IMR-90 (cell line): ENCODE results near the gene GNAI3. TPM values are rescaled to one million over a fixed set of nuclear protein-coding genes. Genes with fewer than 3 reads are reported as not detected.
"Not testable (repeated sequence)": the region's sequence is repeated elsewhere in the genome, so short reads cannot be mapped to it uniquely, and the experiment has no call there.

Experiments
- ATAC-seq: fragments of 200-7000 bp; cut with Tn5 transposase; 2 replicates; pipeline ENCODE4 v1.9.1; 2020; ENCODE audit warnings: low read depth, mild to moderate bottlenecking, moderate library complexity
- BruUV-seq: library from RNA; stranded (reverse); fragments of 400-500 nt; replicated peaks from 2 replicates; lab custom pipeline; 2021; lab: Mats Ljungman, UMichigan
- CTCF ChIA-PET: fragments of 300-600 bp; formaldehyde crosslinking; extraction: SDS; loops from one replicate; lab custom pipeline; 2021; ENCODE audit warnings: antibody characterized with exemption; lab: Yijun Ruan, JAX
- POLR2A ChIA-PET: fragments of 300-600 bp; sonication (Branson Sonifier 250); formaldehyde crosslinking; loops from one replicate; lab custom pipeline; 2022; ENCODE audit warnings: antibody characterized with exemption; ENCODE audit not compliant: unreplicated experiment; lab: Charles Lee
- DNase-seq: peaks from one replicate; pipeline ENCODE4 v3.0.0; 2013
- H2AFZ ChIP-seq: replicated peaks from 2 replicates; pipeline ENCODE3; 2013; ENCODE audit warnings: low read length, mild to moderate bottlenecking; ENCODE audit not compliant: poor library complexity
- H2AK5ac ChIP-seq: 2 replicates; pipeline ENCODE4 v1.6.1; 2013; ENCODE audit warnings: low read depth, low read length, inconsistent platforms
- H2AK9ac ChIP-seq: replicated peaks from 2 replicates; pipeline ENCODE3; 2013; ENCODE audit warnings: mild to moderate bottlenecking, low read depth, low read length, moderate library complexity; ENCODE audit not compliant: poor library complexity
- H2BK120ac ChIP-seq: 2 replicates; pipeline ENCODE4 v1.6.1; 2013; ENCODE audit warnings: low read depth, low read length, inconsistent platforms
- H2BK15ac ChIP-seq: 3 replicates; pipeline ENCODE4 v1.6.1; 2013; ENCODE audit warnings: low read depth, low read length, inconsistent platforms
- H2BK20ac ChIP-seq: 2 replicates; pipeline ENCODE4 v1.6.1; 2013; ENCODE audit warnings: low read depth, mild to moderate bottlenecking, inconsistent platforms, low read length, moderate library complexity
- H2BK5ac ChIP-seq: 2 replicates; pipeline ENCODE4 v1.6.1; 2013; ENCODE audit warnings: mild to moderate bottlenecking, low read depth, low read length, inconsistent platforms; ENCODE audit not compliant: poor library complexity, severe bottlenecking
- H3K14ac ChIP-seq: replicated peaks from 2 replicates; pipeline ENCODE4 v1.6.1; 2013; ENCODE audit warnings: low read depth, low read length, inconsistent platforms
- H3K18ac ChIP-seq: 2 replicates; pipeline ENCODE4 v1.6.1; 2013; ENCODE audit warnings: low read depth, low read length, control low read depth
- H3K23ac ChIP-seq: 2 replicates; pipeline ENCODE4 v1.6.1; 2013; ENCODE audit warnings: low read depth, low read length, inconsistent platforms
- H3K27ac ChIP-seq: 2 replicates; pipeline ENCODE4 v1.5.1; 2013; ENCODE audit warnings: mild to moderate bottlenecking, control low read depth, low read length; ENCODE audit not compliant: insufficient read depth
- H3K27me3 ChIP-seq: 2 replicates; pipeline ENCODE4 v1.6.1; 2013; ENCODE audit warnings: low read length; ENCODE audit not compliant: control insufficient read depth, insufficient read depth
- H3K36me3 ChIP-seq: 2 replicates; pipeline ENCODE4 v1.6.1; 2013; ENCODE audit warnings: low read length, mixed read lengths; ENCODE audit not compliant: control insufficient read depth, insufficient read depth
- H3K4ac ChIP-seq: 2 replicates; pipeline ENCODE4 v1.6.1; 2013; ENCODE audit warnings: low read depth, low read length, inconsistent platforms
- H3K4me1 ChIP-seq: 2 replicates; pipeline ENCODE4 v1.6.1; 2013; ENCODE audit warnings: low read length, mixed read lengths; ENCODE audit not compliant: control insufficient read depth, insufficient read depth
- H3K4me2 ChIP-seq: 2 replicates; pipeline ENCODE4 v1.6.1; 2013; ENCODE audit warnings: low read depth, mild to moderate bottlenecking, control low read depth, low read length, moderate library complexity
- H3K4me3 ChIP-seq: 2 replicates; pipeline ENCODE4 v1.5.1; 2013; ENCODE audit warnings: low read depth, mild to moderate bottlenecking, control low read depth, low read length, moderate library complexity; ENCODE audit not compliant: insufficient read depth
- H3K56ac ChIP-seq: 2 replicates; pipeline ENCODE4 v1.6.1; 2013; ENCODE audit warnings: low read length, inconsistent platforms; ENCODE audit not compliant: insufficient read depth; ENCODE audit errors: extremely low read depth
- H3K79me1 ChIP-seq, 2 experiments: 2 replicates each; pipeline ENCODE4 v1.6.1; 2013; ENCODE audit warnings: low read length in 2 of 2, inconsistent platforms in 1 of 2, low read depth in 1 of 2
- H3K9ac ChIP-seq: 2 replicates; pipeline ENCODE4 v1.6.1; 2013; ENCODE audit warnings: low read depth, low read length, control low read depth
- H3K9me1 ChIP-seq: 2 replicates; pipeline ENCODE4 v1.6.1; 2013; ENCODE audit warnings: low read length, inconsistent platforms; ENCODE audit not compliant: insufficient read depth
- H3K9me3 ChIP-seq: 2 replicates; pipeline ENCODE4 v1.6.1; 2013; ENCODE audit warnings: low read length; ENCODE audit not compliant: control insufficient read depth, insufficient read depth
- H4K20me1 ChIP-seq: 2 replicates; pipeline ENCODE4 v1.6.1; 2013; ENCODE audit warnings: low read length, inconsistent platforms; ENCODE audit not compliant: insufficient read depth
- H4K5ac ChIP-seq: 2 replicates; pipeline ENCODE4 v1.6.1; 2013; ENCODE audit warnings: mild to moderate bottlenecking, low read depth, low read length, control low read depth
- H4K8ac ChIP-seq, 2 experiments: 2 replicates each; pipeline ENCODE4 v1.6.1; 2013; ENCODE audit warnings: low read depth in 2 of 2, low read length in 2 of 2, control low read depth in 1 of 2, inconsistent platforms in 1 of 2
- H4K91ac ChIP-seq: 2 replicates; pipeline ENCODE4 v1.6.1; 2013; ENCODE audit warnings: low read depth, low read length, inconsistent platforms; ENCODE audit not compliant: insufficient read depth
- CEBPB ChIP-seq: IDR thresholded peaks from 2 replicates; pipeline ENCODE4 v1.6.1; 2012; ENCODE audit warnings: low read depth, low read length, improper control_type of control experiment
- CTCF ChIP-seq: conservative IDR thresholded peaks from 2 replicates; pipeline ENCODE4 v1.5.1; 2012; ENCODE audit warnings: mild to moderate bottlenecking, low read depth, low read length, improper control_type of control experiment
- FOS ChIP-seq: fragments of 150-350 bp; IDR thresholded peaks from 2 replicates; pipeline ENCODE4 v1.6.1; 2016; ENCODE audit warnings: low read depth, low read length
- WGBS, 2 experiments: methylation state at CpG; one replicate each; pipeline versions ENCODE4 v1.1.5 to v1.1.7; 2013; ENCODE audit warnings: missing lambda C conversion rate in 2 of 2; ENCODE audit not compliant: insufficient read length in 1 of 2; ENCODE audit errors: extremely low coverage in 2 of 2; 5-methylcytosine and 5-hydroxymethylcytosine counted together
- dilution Hi-C: fragments of 300-500 bp; cut with HindIII; formaldehyde crosslinking; loops from one replicate; pipeline ENCODE4 v1.14.3; 2018; ENCODE audit warnings: low sequenced_read_pairs; ENCODE audit not compliant: unreplicated experiment
- in situ Hi-C: fragments of 300-500 bp; cut with MboI; formaldehyde crosslinking; loops from 3 replicates; pipeline ENCODE4 v1.14.3; 2019; ENCODE audit warnings: low sequenced_read_pairs, inconsistent platforms, mixed read lengths
- intact Hi-C: fragments of 100-400 bp; cut with micrococcal nuclease; formaldehyde crosslinking; loops from 2 replicates; pipeline ENCODE4 v1.10.0; 2022
- polyA plus RNA-seq, 3 experiments: library from polyadenylated mRNA; depleted of rRNA; stranded (reverse); fragments of >200 nt; gene quantifications; 2 replicates each; pipeline ENCODE4 v1.2.3, GENCODE V29; 2012; ENCODE audit warnings: low replicate concordance in 1 of 3
- total RNA-seq: library from RNA; depleted of rRNA; stranded (reverse); fragments of >200 nt; gene quantifications from 2 replicates; pipeline ENCODE4 v1.2.3, GENCODE V29; 2012

GNAI3 gene
- total and polyA plus RNA-seq, 2 of the 4 experiments (the other 2 are of a cell fraction) = 5.9 to 14.9 TPM

- no peak overlapping the region for H3K4me2 ChIP-seq
- DNase-seq (peak; percentile 43), ATAC-seq (no peak)
- peaks cover 16% of the 10 kb centered on the region; the same call in 1 of the 2 replicates for H3K36me3 ChIP-seq
- H3K9me3 ChIP-seq = no peaks in the 10 kb centered on the region
- 100% methylated on average over 2 of the region's 5 CpGs; no CpG with 5 or more reads in 1 of the 2 experiments for WGBS, 2 experiments
- H2AFZ ChIP-seq = no peak overlapping the region
- no peak overlapping the region for H3K9ac ChIP-seq
- no peak overlapping the region for H2AK5ac ChIP-seq
- ChIA-PET POLR2A (no interaction called here), CTCF (no interaction called here)
- H4K91ac ChIP-seq = no peak overlapping the region
- H3K4me1 ChIP-seq = peaks cover 3% of the 10 kb centered on the region
- no TSS peak for BruUV-seq
- dilution Hi-C loops (no loop called here), intact Hi-C loops (no loop called here), in situ Hi-C loops (no loop called here)
- no peak overlapping the region for H2BK15ac ChIP-seq
- H3K14ac ChIP-seq = no peak overlapping the region
- no peak overlapping the region for H3K4me3 ChIP-seq
- TF ChIP-seq CEBPB (no peak), FOS (no peak), CTCF (no peak)
- H3K27me3 ChIP-seq = no peaks in the 10 kb centered on the region
- no peak overlapping the region for H4K5ac ChIP-seq
- peaks cover 0 to 10% of the 10 kb centered on the region in 2 experiments; a peak in 3 of 4 replicates for H3K79me1 ChIP-seq
- no peak overlapping the region for H3K56ac ChIP-seq
- H2BK120ac ChIP-seq = no peak overlapping the region
- H4K8ac ChIP-seq = no peak overlapping the region
- H2BK5ac ChIP-seq = no peak overlapping the region
- H2AK9ac ChIP-seq = peak overlapping the region; percentile 42
- no peaks in the 10 kb centered on the region for H4K20me1 ChIP-seq
- H3K27ac ChIP-seq = no peak overlapping the region
- H3K23ac ChIP-seq = no peak overlapping the region
- no peak overlapping the region for H3K4ac ChIP-seq
- no peak overlapping the region for H2BK20ac ChIP-seq
- H3K18ac ChIP-seq = no peak overlapping the region
- H3K9me1 ChIP-seq = peaks cover 12% of the 10 kb centered on the region
Observed at GRCh38 chr1:109659997-109660690, 111.7 kb downstream of the GNAI3 start.

- H3K79me1 ChIP-seq, H3K4me1 ChIP-seq, intact Hi-C loops, H3K14ac ChIP-seq, H3K4me3 ChIP-seq, H2AFZ ChIP-seq, H4K91ac ChIP-seq, H3K9me3 ChIP-seq, H3K27ac ChIP-seq, H3K18ac ChIP-seq, BruUV-seq, CTCF ChIA-PET, H3K9ac ChIP-seq, H2BK5ac ChIP-seq, DNase-seq, H2BK120ac ChIP-seq, H3K56ac ChIP-seq, ATAC-seq, H4K8ac ChIP-seq, H4K20me1 ChIP-seq, in situ Hi-C loops, H2BK20ac ChIP-seq, POLR2A ChIA-PET, H4K5ac ChIP-seq, H2BK15ac ChIP-seq, H3K9me1 ChIP-seq, H3K27me3 ChIP-seq, H3K23ac ChIP-seq, H3K4ac ChIP-seq, H3K4me2 ChIP-seq, dilution Hi-C loops, H2AK5ac ChIP-seq: not testable (repeated sequence)
- no CpG with 5 or more reads among the region's 4 CpGs for WGBS, 2 experiments
- H3K36me3 ChIP-seq = peaks cover 16% of the 10 kb centered on the region; the same call in 1 of the 2 replicates
- H2AK9ac ChIP-seq = peak overlapping the region; percentile 42
Observed at GRCh38 chr1:109660691-109661026, 112.2 kb downstream of the GNAI3 start.
